GM19438 (cell line): Measurements from ENCODE around the gene MAPRE2.

Source experiments
- ATAC-seq: cut with Tn5 transposase; IDR thresholded peaks from one replicate; pipeline ENCODE4 v1.9.1; 2021; ENCODE audit warnings: low read depth; ENCODE audit not compliant: unreplicated experiment

The MAPRE2 gene

GRCh38 chr18:35172451-35173035, 131.3 kb downstream of the MAPRE2 start:
- no peak for ATAC-seq

GRCh38 chr18:35174093-35174731, 133.0 kb downstream of the MAPRE2 start:
- ATAC-seq: no peak

- no peak for ATAC-seq
Measured at GRCh38 chr18:35174745-35175144, 133.5 kb downstream of the MAPRE2 start.

GRCh38 chr18:35176925-35177324, 135.7 kb downstream of the MAPRE2 start:
- ATAC-seq: no peak

GRCh38 chr18:35178260-35178659, 137.0 kb downstream of the MAPRE2 start:
- no peak for ATAC-seq

GRCh38 chr18:35179906-35180305, 138.7 kb downstream of the MAPRE2 start:
- ATAC-seq: no peak

GRCh38 chr18:35180455-35180854, 139.2 kb downstream of the MAPRE2 start:
- no peak for ATAC-seq

GRCh38 chr18:35182151-35182550, 140.9 kb downstream of the MAPRE2 start:
- ATAC-seq: no peak

GRCh38 chr18:35183886-35184285, 142.7 kb downstream of the MAPRE2 start:
- ATAC-seq: no peak

- ATAC-seq: no peak
Measured at GRCh38 chr18:35185771-35186170, 144.6 kb downstream of the MAPRE2 start.

GRCh38 chr18:35186291-35187034, 145.2 kb downstream of the MAPRE2 start:
- ATAC-seq: no peak

GRCh38 chr18:35189510-35189909, 148.3 kb downstream of the MAPRE2 start:
- no peak for ATAC-seq

- no peak for ATAC-seq
Measured at GRCh38 chr18:35190948-35191697, 149.9 kb downstream of the MAPRE2 start.

GRCh38 chr18:35191698-35192025, 150.4 kb downstream of the MAPRE2 start:
- ATAC-seq: no peak

GRCh38 chr18:35192415-35192814, 151.2 kb downstream of the MAPRE2 start:
- ATAC-seq: no peak
